Neural cell (in vitro differentiated cells): ENCODE measurements around the gene CRNKL1. TPM values are rescaled to one million over a fixed set of nuclear protein-coding genes. Genes with fewer than 3 reads are reported as not detected.
"Not testable (repeated sequence)": the region's sequence is repeated elsewhere in the genome, so short reads cannot be mapped to it uniquely, and the experiment has no call there.

Source experiments
- H2AFZ ChIP-seq: fragments of 200-600, 300-800 bp; sonication (generic), shearing (Covaris generic); 2 replicates; pipeline ENCODE4 v1.6.0; 2014; ENCODE audit warnings: low read depth, mild to moderate bottlenecking, antibody characterized with exemption, low read length, moderate library complexity
- H3F3A ChIP-seq: fragments of 200-600 bp; shearing (Covaris generic); 2 replicates; pipeline ENCODE4 v1.6.1; 2016; ENCODE audit warnings: mild to moderate bottlenecking, moderate library complexity, mixed read lengths, antibody characterized with exemption, low read length; ENCODE audit not compliant: insufficient read depth, poor library complexity, severe bottlenecking
- H3K27ac ChIP-seq: fragments of 200-600, 300-800 bp; sonication (generic), shearing (Covaris generic); 2 replicates; pipeline ENCODE4 v1.5.1; 2014; ENCODE audit warnings: mild to moderate bottlenecking, low read length, moderate library complexity
- H3K27me3 ChIP-seq: fragments of 300-800, 200-600 bp; sonication (generic), shearing (Covaris generic); 2 replicates; pipeline ENCODE4 v1.6.0; 2014; ENCODE audit warnings: mild to moderate bottlenecking, low read depth, low read length, moderate library complexity; ENCODE audit not compliant: insufficient read depth
- H3K36me3 ChIP-seq: fragments of 300-800, 200-600 bp; sonication (generic), shearing (Covaris generic); 2 replicates; pipeline ENCODE4 v1.5.1; 2014; ENCODE audit warnings: mild to moderate bottlenecking, antibody characterized with exemption, low read length, moderate library complexity; ENCODE audit not compliant: insufficient read depth
- H3K4me2 ChIP-seq: fragments of 300-800, 200-600 bp; sonication (generic), shearing (Covaris generic); 2 replicates; pipeline ENCODE4 v1.6.0; 2014; ENCODE audit warnings: mild to moderate bottlenecking, low read length
- H3K4me3 ChIP-seq: fragments of 300-800, 200-600 bp; sonication (generic), shearing (Covaris generic); 2 replicates; pipeline ENCODE4 v1.5.1; 2014; ENCODE audit warnings: mild to moderate bottlenecking, low read length, moderate library complexity
- H3K79me2 ChIP-seq: fragments of 200-600 bp; shearing (Covaris generic); replicated peaks from 2 replicates; pipeline ENCODE4 v1.6.0; 2014; ENCODE audit warnings: mild to moderate bottlenecking, low read length, moderate library complexity; ENCODE audit not compliant: insufficient read depth
- H3K9ac ChIP-seq: fragments of 300-800, 200-600 bp; sonication (generic), shearing (Covaris generic); 2 replicates; pipeline ENCODE4 v1.6.1; 2016; ENCODE audit warnings: mild to moderate bottlenecking, low read length, mixed read lengths
- H3K9me2 ChIP-seq: fragments of 200-600 bp; shearing (Covaris generic); 2 replicates; pipeline ENCODE4 v1.6.1; 2016; ENCODE audit warnings: mild to moderate bottlenecking, low read length, mixed read lengths; ENCODE audit not compliant: insufficient read depth
- H3K9me3 ChIP-seq: fragments of 200-600, 300-800 bp; sonication (generic), shearing (Covaris generic); 2 replicates; pipeline ENCODE4 v1.6.1; 2016; ENCODE audit warnings: mild to moderate bottlenecking, mixed run types, low read length, moderate library complexity, mixed read lengths
- H4K20me1 ChIP-seq: fragments of 200-600 bp; shearing (Covaris generic); 2 replicates; pipeline ENCODE4 v1.6.1; 2016; ENCODE audit warnings: mild to moderate bottlenecking, mixed run types; ENCODE audit not compliant: insufficient read depth
- CTCF ChIP-seq: fragments of 450-650 bp; IDR thresholded peaks from 2 replicates; pipeline ENCODE4 v1.5.1; 2014; ENCODE audit warnings: antibody characterized with exemption, mild to moderate bottlenecking, moderate library complexity; ENCODE audit not compliant: poor library complexity, severe bottlenecking
- EP300 ChIP-seq: fragments of 450-650 bp; conservative IDR thresholded peaks from 2 replicates; pipeline ENCODE4 v1.6.1; 2014; ENCODE audit warnings: antibody characterized with exemption, mild to moderate bottlenecking, moderate library complexity; ENCODE audit not compliant: poor library complexity, severe bottlenecking
- EZH2 ChIP-seq: fragments of 200-600, 300-800 bp; shearing (Covaris generic), sonication (generic); IDR thresholded peaks from 2 replicates; pipeline ENCODE4 v1.6.1; 2014; ENCODE audit warnings: antibody characterized with exemption, low read length, borderline replicate concordance, mild to moderate bottlenecking; ENCODE audit not compliant: insufficient read depth, poor library complexity, severe bottlenecking
- MXI1 ChIP-seq: fragments of 450-650 bp; conservative IDR thresholded peaks from 2 replicates; pipeline ENCODE4 v1.6.1; 2014; ENCODE audit warnings: antibody characterized with exemption, mild to moderate bottlenecking; ENCODE audit not compliant: poor library complexity, severe bottlenecking
- POLR2AphosphoS5 ChIP-seq: IDR thresholded peaks from 2 replicates; pipeline ENCODE4 v1.6.1; 2012
- RAD21 ChIP-seq: fragments of 450-650 bp; conservative IDR thresholded peaks from 2 replicates; pipeline ENCODE4 v1.6.1; 2014; ENCODE audit warnings: antibody characterized with exemption, mild to moderate bottlenecking, moderate library complexity
- REST ChIP-seq: IDR thresholded peaks from 2 replicates; pipeline ENCODE4 v1.6.1; 2012; ENCODE audit warnings: borderline replicate concordance
- TAF1 ChIP-seq: IDR thresholded peaks from 2 replicates; pipeline ENCODE4 v1.6.1; 2012; ENCODE audit warnings: low read depth
- polyA plus RNA-seq: library from polyadenylated mRNA; depleted of rRNA; stranded (reverse); fragments of >200 nt; gene quantifications from 2 replicates; pipeline ENCODE4 v1.2.3, GENCODE V29; 2014

The CRNKL1 gene
- polyA plus RNA-seq, 1 donor from 2014 or later: 27.0 TPM

- H3F3A ChIP-seq: no peaks in the 10 kb centered on the region
- H3K4me3 ChIP-seq: no peak overlapping the region
- no peaks in the 10 kb centered on the region for H3K27me3 ChIP-seq
- TF ChIP-seq POLR2AphosphoS5: no peak
- no peak for TF ChIP-seq MXI1
- no peak for TF ChIP-seq REST
- TF ChIP-seq CTCF: no peak
- H3K9ac ChIP-seq: no peak overlapping the region
- no peaks in the 10 kb centered on the region for H3K9me3 ChIP-seq
- H3K27ac ChIP-seq: no peak overlapping the region
- no peaks in the 10 kb centered on the region for H3K9me2 ChIP-seq
- no peak overlapping the region for H2AFZ ChIP-seq
- no peaks in the 10 kb centered on the region for H4K20me1 ChIP-seq
- H3K79me2 ChIP-seq: no peaks in the 10 kb centered on the region
- no peaks in the 10 kb centered on the region for H3K36me3 ChIP-seq
- H3K4me2 ChIP-seq: no peak overlapping the region
Observed at GRCh38 chr20:20005342-20005741, 46.9 kb downstream of the CRNKL1 start.

- not testable (repeated sequence) for H3K9ac ChIP-seq, H3K9me2 ChIP-seq, H2AFZ ChIP-seq, H3K36me3 ChIP-seq, H3K27ac ChIP-seq, H4K20me1 ChIP-seq, H3K79me2 ChIP-seq, H3F3A ChIP-seq, H3K4me2 ChIP-seq, H3K9me3 ChIP-seq, H3K27me3 ChIP-seq, H3K4me3 ChIP-seq
Observed at GRCh38 chr20:20003955-20004322, 48.3 kb downstream of the CRNKL1 start.

GRCh38 chr20:20003031-20003954 lies 49.0 kb downstream of the CRNKL1 start:
- no peak overlapping the region for H2AFZ ChIP-seq

More at GRCh38 chr20:20003031-20003954, 49.0 kb downstream of the CRNKL1 start:
- Histone ChIP-seq H3K36me3 (no peaks in the 10 kb centered on the region), H3K9me2 (no peaks in the 10 kb centered on the region), H3K27ac (no peak overlapping the region), H4K20me1 (no peaks in the 10 kb centered on the region), H3F3A (no peaks in the 10 kb centered on the region), H3K4me3 (no peak overlapping the region), H3K79me2 (no peaks in the 10 kb centered on the region), H3K9ac (no peak overlapping the region), H3K9me3 (no peaks in the 10 kb centered on the region), H3K4me2 (no peak overlapping the region), H3K27me3 (no peaks in the 10 kb centered on the region)
- TF ChIP-seq POLR2AphosphoS5 (no peak), REST (no peak), EP300 (no peak), RAD21 (no peak), CTCF (no peak), MXI1 (no peak), TAF1 (no peak), EZH2 (no peak)
